ENCODE results near the gene B9D2.

DNA sequence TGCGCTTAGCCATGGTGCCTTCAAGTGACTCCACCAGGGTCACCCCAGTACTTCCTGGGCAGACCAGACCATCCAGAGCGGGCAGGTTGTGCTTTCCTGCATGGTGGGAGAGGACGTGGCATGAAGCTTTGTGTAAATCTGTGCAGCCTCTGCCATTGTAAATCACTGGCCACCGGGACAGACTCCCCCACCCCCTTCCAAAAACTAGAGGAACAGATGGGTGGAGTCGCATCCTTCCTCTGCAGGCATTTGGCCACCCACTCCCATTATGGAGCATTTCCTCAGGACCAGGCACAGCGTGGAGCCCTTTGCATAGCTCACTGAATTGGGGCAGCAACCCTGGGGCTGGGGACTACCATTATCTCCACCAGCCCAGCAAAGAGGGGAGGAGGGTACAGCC lies 41.8 kb upstream of the B9D2 start:
- TF ChIP-seq, protein P1, sequence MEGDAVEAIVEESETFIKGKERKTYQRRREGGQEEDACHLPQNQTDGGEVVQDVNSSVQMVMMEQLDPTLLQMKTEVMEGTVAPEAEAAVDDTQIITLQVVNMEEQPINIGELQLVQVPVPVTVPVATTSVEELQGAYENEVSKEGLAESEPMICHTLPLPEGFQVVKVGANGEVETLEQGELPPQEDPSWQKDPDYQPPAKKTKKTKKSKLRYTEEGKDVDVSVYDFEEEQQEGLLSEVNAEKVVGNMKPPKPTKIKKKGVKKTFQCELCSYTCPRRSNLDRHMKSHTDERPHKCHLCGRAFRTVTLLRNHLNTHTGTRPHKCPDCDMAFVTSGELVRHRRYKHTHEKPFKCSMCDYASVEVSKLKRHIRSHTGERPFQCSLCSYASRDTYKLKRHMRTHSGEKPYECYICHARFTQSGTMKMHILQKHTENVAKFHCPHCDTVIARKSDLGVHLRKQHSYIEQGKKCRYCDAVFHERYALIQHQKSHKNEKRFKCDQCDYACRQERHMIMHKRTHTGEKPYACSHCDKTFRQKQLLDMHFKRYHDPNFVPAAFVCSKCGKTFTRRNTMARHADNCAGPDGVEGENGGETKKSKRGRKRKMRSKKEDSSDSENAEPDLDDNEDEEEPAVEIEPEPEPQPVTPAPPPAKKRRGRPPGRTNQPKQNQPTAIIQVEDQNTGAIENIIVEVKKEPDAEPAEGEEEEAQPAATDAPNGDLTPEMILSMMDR (IDR thresholded peaks at IDR 0.05; ENCODE audit: borderline replicate concordance, extremely low read depth, low read length, poor library complexity, severe bottlenecking): no peak
- TF ChIP-seq EZH2 (IDR thresholded peaks at IDR 0.05; ENCODE audit: borderline replicate concordance, low read depth, low read length, severe bottlenecking): no peak
